LHCN-M2 (cell line): Measurements from ENCODE around the gene SLC2A4. TPM values are rescaled to one million over a fixed set of nuclear protein-coding genes. Genes with fewer than 3 reads are reported as not detected.
"Not testable (repeated sequence)": the region's sequence is repeated elsewhere in the genome, so short reads cannot be mapped to it uniquely, and the experiment has no call there.

Experiments used
- DNase-seq: peaks from one replicate; pipeline ENCODE4 v3.0.0-alpha.2; 2012; ENCODE audit warnings: low read depth
- total RNA-seq: library from RNA; depleted of rRNA; stranded (reverse); fragments of >200 nt; gene quantifications from 2 replicates; pipeline ENCODE4 v1.2.3, GENCODE V29; 2014

SLC2A4 gene
- total RNA-seq, 1 experiment from 2014 or later: 0.11 TPM

DNA sequence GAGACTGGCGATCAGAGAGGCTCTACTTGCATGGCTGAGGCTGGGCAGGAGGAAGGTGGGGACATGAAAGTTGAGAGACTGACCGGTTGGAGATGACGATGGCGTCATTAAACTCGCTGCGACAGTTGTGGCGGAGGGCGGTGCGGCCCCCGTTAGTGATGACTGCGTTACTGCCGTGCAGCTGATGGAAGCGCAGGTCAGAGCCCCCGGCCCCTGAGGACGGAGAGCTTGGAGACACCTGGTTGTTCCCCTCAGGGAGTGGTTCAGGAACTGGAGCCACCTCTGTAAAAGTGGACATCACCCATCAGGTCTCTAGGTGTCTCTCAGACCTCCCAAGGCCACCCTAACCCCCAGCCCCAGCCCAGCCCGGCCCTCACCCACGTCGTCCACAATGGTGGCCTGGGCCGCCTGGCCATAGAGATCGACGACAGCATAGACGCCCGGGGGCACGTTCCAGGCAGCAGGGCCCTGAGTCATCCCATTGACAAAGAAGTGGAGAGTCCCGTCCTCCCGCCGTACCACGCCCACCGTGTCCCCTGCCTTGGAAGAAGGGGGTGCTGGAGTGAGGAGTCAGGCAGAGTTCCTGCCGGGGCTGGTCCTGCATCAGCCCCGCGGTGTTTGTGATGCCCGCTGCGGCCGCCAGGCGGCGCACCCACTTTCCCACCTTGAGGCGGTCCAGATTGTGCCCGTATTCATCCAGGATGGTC is 42.4 kb downstream of the SLC2A4 start:
- DNase-seq: no peak

DNA sequence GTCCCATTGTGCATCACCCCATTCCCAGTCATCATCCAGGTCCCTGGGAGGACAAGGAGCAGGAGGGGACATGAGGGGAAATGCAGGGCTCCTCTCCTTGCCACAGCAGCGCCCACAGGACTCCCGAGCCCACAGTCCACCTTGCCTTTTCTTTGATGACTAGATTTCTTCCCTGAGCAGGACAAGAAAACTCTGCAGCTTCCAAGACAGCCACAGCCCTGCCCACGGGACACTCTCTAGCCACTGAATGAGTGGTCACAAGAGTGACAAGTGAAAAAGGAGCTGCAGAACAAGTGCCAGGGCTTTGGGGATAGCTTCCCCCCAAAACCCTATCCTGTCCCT is 42.9 kb downstream of the SLC2A4 start:
- DNase-seq: no peak

DNA sequence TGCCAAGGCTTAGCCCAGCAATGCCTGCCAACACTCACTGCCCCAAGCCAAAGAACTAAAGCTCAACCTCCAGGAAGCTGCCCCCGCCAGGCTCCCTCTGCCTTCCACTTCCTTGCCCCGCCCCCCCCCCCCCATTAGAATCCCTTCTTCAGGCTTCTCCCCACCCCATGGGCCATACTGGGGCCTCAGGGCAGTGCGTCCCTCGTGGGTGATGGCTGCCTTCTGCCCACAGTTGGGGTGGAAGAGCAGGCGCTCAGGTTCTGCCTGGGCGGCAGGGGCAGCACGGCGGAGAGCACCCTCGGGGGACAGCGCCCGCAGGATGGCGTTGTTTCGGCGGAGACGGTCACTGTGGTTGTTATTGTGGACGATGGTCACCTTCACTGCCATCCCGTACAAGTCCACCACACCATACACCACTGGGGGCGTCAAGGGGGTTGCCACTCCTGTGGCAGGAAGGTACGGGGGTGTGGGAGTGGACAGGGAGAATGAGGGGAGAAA is 43.6 kb downstream of the SLC2A4 start:
- DNase-seq: no peak

DNA sequence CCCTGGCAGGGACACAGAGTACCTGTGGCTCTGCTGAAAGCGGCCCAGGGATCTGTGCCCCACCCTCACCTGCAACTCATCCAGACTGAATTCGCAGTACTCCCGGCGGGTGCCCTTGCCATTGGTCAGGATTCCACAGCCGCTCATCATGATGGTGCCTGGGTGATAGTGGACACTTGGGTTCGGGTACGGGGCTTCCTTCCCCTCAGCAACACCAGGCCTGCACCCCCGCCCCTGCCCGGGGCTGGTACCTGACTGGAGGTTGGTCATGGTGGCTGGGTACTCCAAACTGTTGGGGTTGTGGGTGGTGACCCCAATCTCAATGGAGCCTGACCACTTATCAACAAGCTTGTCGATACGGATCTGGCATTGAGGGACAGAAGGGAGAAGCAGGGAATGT is 44.7 kb downstream of the SLC2A4 start:
- DNase-seq: no peak

DNA sequence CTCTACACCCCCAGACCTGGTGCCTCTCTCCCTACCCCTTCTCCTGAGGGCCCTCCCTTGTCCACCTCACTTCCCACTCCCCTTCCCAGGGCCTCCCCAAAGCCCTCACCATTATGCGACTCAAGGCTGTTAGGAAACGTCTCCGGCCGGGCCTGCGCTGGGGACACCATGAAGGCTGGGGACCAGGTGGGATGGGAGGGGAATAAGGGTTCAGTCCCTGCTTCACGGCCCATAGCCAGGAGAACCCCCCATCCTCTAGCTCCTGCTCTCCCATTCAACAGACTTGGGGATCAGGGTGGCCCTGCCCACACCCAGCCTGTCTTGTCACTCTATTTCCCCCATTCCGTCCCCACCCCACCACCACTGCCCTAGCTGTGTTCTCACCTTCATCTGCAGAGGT is 45.5 kb downstream of the SLC2A4 start:
- DNase-seq: no peak

DNA sequence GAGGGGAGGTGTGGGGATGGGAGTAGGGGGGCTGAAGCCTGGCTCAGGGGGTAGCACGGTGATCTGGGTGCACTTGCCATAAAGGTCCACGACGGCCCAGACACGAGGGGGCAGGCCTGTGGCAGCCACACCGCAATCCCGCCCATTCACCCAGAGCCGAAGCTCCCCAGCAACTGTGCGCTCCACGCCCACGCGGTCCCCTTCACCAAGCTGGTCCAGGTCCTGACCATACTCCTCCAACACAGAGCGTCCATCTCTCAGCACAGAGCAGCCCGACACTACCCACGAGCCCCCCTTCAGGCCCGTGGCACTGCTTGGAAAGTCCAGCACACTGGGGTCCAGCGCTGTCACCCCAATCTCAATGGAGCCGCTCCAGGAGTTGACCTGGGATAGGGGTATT is 46.0 kb downstream of the SLC2A4 start:
- DNase-seq: no peak

DNA sequence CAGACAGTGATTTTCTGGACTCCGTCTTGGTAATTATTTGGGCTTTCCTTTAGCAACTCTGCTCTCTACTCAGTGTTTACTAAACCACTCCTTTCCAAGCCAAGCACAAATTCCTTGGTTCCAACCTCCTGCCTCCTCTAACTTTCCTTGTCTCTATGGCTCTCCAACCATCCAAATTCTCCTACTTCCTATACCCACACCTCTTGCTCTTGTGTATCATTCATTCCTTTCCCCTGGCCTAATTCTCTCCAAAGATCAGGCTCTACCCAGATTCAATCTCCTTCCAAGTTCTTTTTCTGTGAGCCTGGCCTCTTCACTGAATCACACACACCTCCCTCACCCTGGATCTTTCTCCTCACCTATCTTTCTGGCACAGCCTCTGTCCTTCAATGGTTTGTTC is 46.5 kb downstream of the SLC2A4 start:
- DNase-seq: no peak

DNA sequence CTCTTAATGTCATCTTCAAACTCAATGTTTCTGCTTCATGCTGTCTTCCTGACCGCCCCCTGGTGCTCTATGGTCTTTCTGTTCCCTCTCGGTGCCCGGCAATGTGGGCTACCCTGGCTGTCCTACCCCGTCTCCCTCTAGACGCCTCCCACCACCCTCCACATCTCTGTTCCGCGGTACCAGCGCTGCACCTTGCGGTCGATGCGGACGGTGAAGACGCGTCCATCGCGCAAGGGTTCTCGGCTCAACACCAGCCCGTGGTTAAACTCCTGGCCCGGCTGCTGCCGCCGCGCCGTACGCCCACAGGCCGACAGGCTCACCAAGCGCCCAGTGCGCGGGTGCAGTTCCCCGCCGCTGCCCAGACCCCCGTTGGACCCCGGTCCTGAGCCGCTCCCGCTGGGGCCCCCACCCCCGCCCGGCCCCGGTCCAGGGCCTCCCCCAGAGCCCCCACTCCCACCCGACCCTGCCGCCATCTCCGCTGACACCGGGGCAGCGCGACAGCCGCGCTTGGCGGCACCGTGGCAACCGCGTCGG is 47.4 kb downstream of the SLC2A4 start, which contains the start of gene NEURL4:
NEURL4 (minus strand) TSS at position 496 of the 534 bp plus-strand sequence; CDS start at position 473, 23 bp downstream.
- no peak for DNase-seq

DNA sequence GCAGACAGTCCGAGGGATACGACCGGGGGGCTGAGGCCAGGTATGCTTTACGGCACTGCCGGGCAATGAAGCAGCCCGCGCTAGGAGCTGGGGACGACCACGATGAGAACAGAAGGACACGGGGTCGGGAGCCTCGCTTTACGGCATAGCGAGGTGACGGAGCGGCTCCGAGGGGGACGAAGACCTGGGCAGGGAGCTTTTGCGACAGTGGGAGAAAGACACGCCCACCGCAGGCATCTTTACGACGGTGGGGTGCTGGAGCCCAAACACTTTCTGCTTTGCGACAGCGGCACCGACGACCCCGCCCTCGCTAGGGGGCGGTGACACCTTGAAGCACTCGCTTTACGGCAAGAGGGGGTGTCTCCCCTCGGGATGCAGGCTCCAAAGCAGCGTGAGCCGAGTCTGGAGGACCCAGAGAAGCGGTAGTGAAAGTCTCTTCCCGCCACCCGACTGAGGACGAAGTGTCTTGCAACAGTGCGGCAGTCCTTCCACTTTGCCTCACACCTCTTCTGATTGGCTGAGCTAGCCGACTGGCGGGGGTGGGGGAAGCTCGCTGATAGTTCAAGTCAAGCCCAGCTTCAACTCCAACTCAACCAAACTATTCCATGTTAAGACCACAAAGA is 48.0 kb downstream of the SLC2A4 start:
- peak; percentile 99 for DNase-seq

DNA sequence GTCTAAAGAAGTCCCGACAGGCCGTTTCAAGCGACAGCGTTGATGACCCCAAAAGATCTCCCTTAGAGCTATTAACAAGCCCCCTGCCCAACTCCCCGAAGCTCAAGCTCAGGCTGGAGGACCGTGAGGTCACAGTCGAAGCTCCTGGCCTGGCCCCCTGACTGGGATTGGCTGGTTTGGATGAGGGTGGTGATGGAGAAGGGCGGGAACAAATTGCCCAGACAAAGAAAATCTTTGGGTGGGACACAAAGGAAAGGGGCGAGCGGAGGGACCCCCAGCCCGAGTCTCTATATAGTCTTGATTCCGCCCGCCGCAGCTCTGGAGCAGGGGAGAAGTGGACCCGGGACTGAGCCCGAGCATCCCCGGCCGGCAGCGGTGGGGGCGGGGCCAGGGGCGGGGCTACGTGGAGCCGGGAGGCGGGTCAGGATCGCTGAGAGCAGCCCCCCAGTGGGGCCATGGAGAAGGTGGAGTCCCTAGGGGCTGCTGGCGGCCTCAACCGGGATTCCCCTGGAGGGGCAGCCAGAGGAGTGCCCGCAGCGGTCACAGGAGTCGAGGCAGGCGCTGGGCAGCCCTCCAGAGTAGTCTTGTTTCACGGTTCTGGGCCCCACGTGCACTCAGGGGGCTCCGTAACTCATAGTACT is 48.6 kb downstream of the SLC2A4 start:
- peak; percentile 74 for DNase-seq

DNA sequence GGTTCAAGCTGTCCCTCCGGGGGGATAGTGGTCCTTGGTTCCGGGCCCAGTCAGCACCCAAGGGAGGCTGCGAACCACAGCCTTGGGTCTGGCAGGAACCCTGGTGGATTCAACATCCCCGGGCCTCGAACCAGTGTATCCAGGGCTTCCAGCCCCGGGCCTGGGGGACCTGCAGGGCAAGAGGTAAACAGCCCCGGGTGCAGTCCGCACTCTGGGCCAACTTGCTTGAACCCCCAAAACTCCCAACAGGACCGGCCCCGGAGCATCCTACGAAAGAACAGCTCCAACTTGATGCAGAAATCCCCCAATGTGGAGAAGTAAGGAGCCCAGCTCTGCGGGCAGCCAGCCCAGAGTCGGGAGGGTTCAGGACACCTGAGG is 49.1 kb downstream of the SLC2A4 start:
- DNase-seq: no peak

DNA sequence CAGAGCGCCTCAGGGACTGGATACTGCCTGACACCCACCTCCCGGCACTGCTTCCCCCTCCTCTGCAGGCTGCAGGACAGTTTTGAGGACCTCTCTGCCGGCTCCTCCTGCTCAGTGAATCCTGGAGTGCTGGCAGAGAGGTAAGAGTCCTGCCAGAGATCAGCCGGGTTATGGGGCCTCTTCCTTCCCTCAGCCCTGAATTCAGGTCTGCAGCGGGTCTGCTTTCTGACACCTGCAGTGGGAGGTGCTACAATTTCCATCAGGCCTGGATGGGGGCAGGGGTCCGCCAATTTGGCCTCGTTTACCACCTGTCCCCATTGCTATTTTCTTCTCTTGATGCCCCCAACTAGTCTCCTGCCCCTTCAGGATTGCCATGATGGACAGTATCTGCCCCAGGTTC is 50.6 kb downstream of the SLC2A4 start:
- no peak for DNase-seq

DNA sequence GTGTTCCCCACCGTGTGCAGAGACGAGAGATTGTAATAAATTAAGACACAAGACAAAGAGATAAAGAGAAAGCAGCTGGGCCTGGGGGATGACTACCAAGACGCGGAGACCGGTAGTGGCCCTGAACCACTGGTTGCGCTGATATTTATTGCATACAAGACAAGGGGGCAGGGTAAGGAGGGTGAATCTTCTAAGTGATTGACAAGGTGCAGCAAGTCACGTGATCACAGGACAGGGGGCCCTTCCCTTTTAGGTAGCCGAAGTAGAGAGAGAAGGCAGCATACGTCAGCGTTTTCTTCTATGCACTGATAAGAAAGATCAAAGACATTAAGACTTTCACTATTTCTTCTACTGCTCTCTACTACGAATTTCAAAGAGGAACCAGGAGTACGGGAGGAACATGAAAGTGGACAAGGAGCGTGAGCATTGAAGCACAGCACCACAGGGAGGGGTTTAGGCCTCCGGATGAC is 51.1 kb downstream of the SLC2A4 start:
- DNase-seq: not testable (repeated sequence)

DNA sequence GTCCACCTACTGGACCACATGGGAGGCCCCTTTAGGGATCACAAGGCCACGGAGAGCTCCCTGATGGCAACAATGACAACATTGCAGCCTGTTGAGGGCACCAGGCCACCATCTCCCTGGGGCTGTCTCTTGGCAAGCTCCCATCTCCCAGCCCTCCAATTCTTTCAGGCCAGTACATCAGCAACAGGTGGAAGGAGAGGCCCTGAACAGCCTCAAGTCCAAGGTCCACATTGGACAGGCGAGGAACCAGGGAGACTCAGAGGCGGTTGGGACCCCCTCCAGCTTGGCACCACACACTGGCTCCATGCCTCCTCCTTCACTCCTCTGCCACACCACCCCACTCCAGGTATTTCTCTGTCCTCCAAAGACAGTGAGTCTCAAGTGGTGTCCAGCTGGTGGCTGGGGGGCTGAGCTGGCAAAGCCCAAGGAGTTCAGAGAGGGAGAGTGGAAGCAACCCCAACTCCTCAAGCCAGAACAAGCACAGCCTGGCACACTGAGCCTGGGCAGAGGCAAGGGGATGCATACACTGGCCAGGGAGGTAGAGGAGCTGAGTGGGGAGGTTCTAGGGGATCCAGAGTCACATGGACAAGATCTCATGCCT is 53.5 kb downstream of the SLC2A4 start:
- DNase-seq: no peak

DNA sequence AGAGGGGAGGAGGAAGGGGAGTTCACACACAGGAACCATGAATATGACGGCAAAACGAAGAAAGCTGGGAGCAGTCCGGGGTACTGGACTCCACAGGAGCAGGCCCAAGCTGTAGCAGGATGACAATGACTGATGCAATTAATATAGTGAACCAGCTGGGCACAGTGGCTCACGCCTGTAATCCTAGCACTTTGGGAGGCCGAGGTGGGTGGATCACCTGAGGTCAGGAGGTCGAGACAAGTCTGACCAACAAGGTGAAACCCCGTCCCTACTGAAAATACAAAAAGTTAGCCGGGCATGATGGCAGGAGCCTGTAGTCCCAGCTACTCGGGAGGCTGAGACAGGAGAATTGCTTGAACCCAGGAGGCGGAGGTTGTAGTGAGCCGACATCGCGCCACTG is 54.2 kb downstream of the SLC2A4 start:
- not testable (repeated sequence) for DNase-seq

DNA sequence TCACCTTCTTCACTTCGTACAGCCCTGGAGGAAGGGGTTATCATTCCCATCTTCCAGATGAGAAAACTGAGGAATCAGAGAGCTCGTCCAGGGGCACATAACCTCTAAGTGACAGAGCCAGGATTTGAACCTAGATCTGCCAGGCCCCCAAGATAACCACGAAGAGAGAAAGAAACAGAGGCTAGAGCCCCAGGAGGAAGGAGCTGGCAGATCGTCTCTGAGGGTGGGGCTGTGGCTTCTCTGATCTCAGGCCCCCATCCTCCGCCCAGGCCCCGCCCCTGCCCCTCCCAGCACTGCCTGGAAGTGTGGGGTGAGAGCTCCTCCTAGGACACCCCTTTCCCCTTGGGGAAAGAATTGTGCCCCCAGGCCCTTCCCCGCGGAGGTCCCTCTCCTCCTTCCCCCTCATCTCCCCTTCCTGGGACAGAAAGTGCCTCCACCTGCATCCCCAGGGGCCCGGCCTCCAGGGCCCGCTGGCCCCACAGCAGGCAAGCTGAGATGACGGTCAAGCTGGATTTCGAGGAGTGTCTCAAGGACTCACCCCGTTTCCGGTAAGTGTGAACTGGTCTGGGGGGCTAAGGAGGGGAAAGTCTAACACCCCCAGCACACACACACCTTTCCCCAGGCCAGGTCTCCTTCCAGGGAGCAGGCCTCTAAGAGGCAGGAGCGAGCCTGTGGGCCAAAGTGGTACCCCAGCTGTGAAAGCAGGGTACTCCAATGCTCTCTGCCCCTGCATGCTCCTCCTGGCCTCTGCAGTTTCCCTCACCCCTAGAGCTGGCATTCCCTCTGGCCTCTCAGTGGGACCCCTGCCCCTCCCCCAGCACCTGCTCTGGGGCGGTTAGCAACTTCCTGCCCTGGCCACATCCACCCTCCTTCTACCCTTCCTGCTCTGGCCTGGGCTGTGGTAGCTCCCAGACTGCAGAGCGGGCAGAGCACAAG is 55.0 kb downstream of the SLC2A4 start, which contains the start of gene ACAP1:
ACAP1 (plus strand) TSS at position 290 of the 936 bp plus-strand sequence; CDS start at position 496, 206 bp downstream.
- no peak for DNase-seq

DNA sequence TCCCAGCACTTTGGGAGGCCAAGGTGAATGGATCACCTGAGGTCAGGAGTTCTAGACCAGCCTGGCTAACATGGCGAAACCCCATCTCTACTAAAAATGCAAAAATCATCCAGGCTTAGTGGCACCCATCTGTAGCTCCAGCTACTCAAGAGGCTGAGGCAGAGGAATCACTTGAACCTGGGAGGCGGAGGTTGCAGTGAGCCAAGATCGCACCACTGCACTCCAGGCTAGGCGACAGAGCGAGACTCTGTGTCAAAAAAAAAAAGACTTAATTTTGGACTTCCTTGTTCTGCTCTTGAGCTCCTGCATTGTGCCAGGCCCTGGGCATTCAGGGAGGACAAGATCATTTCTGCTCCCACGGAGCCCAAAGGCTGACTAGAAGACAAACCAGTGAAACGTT is 56.1 kb downstream of the SLC2A4 start:
- DNase-seq: not testable (repeated sequence)
